ENCODE measurements around the gene CFAP73. TPM values are rescaled to one million over a fixed set of nuclear protein-coding genes. Genes with fewer than 3 reads are reported as not detected.

Gene CFAP73
- total and polyA plus RNA-seq, 5 donors from 2014 or later = 0.42 TPM; not detected in 4

DNA sequence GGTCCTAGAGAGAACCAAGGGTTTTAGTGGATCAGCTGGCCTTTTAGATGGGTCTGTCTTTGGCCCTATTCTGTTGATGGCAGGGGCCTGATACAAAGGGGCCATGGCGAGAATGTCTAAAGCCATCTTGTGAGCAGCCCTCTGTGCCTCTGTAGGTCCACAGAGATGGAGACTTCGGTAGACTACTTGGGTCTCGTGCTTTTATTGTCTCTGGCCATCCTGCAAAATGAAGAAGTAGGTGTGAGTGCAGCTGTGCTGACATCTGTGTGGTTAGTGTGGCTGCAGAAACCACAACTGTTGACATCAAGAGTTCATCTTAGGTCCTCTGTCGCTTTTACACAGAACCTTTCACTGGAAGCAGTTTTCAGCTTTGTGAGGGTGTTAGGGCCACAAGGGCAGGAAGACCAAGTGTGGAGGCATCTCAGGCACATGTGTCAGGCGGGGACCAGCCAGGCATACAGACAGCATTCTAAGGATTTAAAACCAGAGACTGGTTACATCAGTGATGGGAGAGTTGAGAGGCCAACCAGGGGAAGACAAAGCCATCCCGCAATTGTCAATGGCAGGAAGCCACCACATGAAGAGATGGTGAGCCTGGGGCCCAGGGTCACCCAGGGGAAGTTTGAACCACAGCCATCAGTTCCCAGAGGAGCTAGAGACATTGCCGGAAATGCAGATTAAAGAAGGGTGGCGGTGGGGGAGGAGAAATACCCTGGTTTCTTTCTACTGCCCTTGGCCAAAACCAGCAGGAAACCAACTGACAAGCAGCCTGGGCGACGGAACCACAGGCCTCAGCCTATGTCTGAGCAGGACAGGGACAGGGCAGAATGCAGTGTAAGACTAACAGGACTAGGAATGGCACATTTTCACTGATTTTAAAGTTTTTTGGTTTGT is 58.8 kb downstream of the CFAP73 start:
- peak overlapping the region; percentile 95 to 97 (median 95) for H3K27ac Mint-ChIP-seq
- Histone ChIP-seq H3K27me3 (ENCODE audit: control insufficient read depth, insufficient read depth, low read length) (no peaks in the 10 kb centered on the region), H3K36me3 (ENCODE audit: control insufficient read depth, insufficient read depth, low read length) (no peaks in the 10 kb centered on the region), H3K4me1 (ENCODE audit: control insufficient read depth, insufficient read depth, low read length, poor library complexity, severe bottlenecking) (peaks cover 28% of the 10 kb centered on the region), H3K9me3 (ENCODE audit: control insufficient read depth in 2 of 2, low read length in 2 of 2) (no peaks in the 10 kb centered on the region), H3K27ac (ENCODE audit: insufficient read depth, low read length, poor library complexity, severe bottlenecking) (peak overlapping the region; percentile 69), H3K4me3 (ENCODE audit: low read depth, low read length) (peak overlapping the region; percentile 57)
- no peaks in the 10 kb centered on the region for H3K36me3 Mint-ChIP-seq
- peak; percentile 72 to 85 for ATAC-seq (ENCODE audit: low read depth in 2 of 2)
- peaks cover 11 to 46% (median 26%) of the 10 kb centered on the region in 4 donors for H3K4me1 Mint-ChIP-seq
- H3K4me3 Mint-ChIP-seq = peak overlapping the region; percentile 37 to 87 (median 80)
- DNase-seq = peak; percentile 14 to 83 (median 62)
- no peaks in the 10 kb centered on the region for H3K9me3 Mint-ChIP-seq
- H3K27me3 Mint-ChIP-seq = no peaks in the 10 kb centered on the region

Other genes with a start within 250 kb of the CFAP73 start
- gene OAS1, start 242.8 kb upstream of the CFAP73 start, total RNA-seq = 44.2 TPM
- 100 to 1,000 TPM in 3 of 4 donors, 10 to 100 TPM in 1; 95.4 to 115 (median 111) TPM for gene OAS1, start 242.8 kb upstream of the CFAP73 start, polyA plus RNA-seq
- 36.5 TPM for gene OAS3, start 211.2 kb upstream of the CFAP73 start, total RNA-seq
- gene OAS3, start 211.2 kb upstream of the CFAP73 start, polyA plus RNA-seq = 10 to 100 TPM; 12.2 to 17.7 (median 14.5) TPM
- 82.2 TPM for gene OAS2, start 171.2 kb upstream of the CFAP73 start, total RNA-seq
- 10 to 100 TPM; 58.2 to 82.2 (median 73.4) TPM for gene OAS2, start 171.2 kb upstream of the CFAP73 start, polyA plus RNA-seq
- 7.8 TPM for gene DTX1, start 93.0 kb upstream of the CFAP73 start, total RNA-seq
- gene DTX1, start 93.0 kb upstream of the CFAP73 start, polyA plus RNA-seq = 1 to 10 TPM in 1 of 4 donors, under 1 TPM in 3; 0.64 to 1.1 (median 0.84) TPM
- gene RASAL1, start 14.0 kb upstream of the CFAP73 start, total RNA-seq = not detected
- gene RASAL1, start 14.0 kb upstream of the CFAP73 start, polyA plus RNA-seq = under 1 TPM in 3 of 4 donors, not detected in 1; 0.42 to 0.79 (median 0.73) TPM
- gene DDX54, start 35.8 kb downstream of the CFAP73 start, total RNA-seq = 75.5 TPM
- 10 to 100 TPM; 12.5 to 20.8 (median 17.8) TPM for gene DDX54, start 35.8 kb downstream of the CFAP73 start, polyA plus RNA-seq
- 10.1 TPM for gene RITA1, start 36.0 kb downstream of the CFAP73 start, total RNA-seq
- gene RITA1, start 36.0 kb downstream of the CFAP73 start, polyA plus RNA-seq = 10 to 100 TPM; 20.4 to 38.3 (median 24.2) TPM
- 44.9 TPM for gene TPCN1, start 71.7 kb downstream of the CFAP73 start, total RNA-seq
- gene TPCN1, start 71.7 kb downstream of the CFAP73 start, polyA plus RNA-seq = 1 to 10 TPM; 5.2 to 9.5 (median 8.4) TPM
- 77.8 TPM for gene SLC8B1, start 185.4 kb downstream of the CFAP73 start, total RNA-seq
- gene SLC8B1, start 185.4 kb downstream of the CFAP73 start, polyA plus RNA-seq = 10 to 100 TPM; 47.4 to 95.0 (median 66.1) TPM
- gene PLBD2, start 208.9 kb downstream of the CFAP73 start, total RNA-seq = 14.4 TPM
- gene PLBD2, start 208.9 kb downstream of the CFAP73 start, polyA plus RNA-seq = 1 to 10 TPM; 4.9 to 7.0 (median 6.2) TPM

Measured in CD4-positive, CD25-positive, alpha-beta regulatory T cell (primary cell).